GM23248 (cell line): ENCODE results near the gene FANCE. TPM values are rescaled to one million over a fixed set of nuclear protein-coding genes. Genes with fewer than 3 reads are reported as not detected.
A peak's percentile ranks its signal among the peaks of the same experiment; 100 is the strongest.

ENCODE experiments used
- DNase-seq: peaks from one replicate; pipeline ENCODE4 v3.0.0-alpha.2; 2015
- H2AFZ ChIP-seq: fragments of 200-600 bp; sonication (generic); 2 replicates; pipeline ENCODE4 v1.6.1; 2016; ENCODE audit warnings: antibody characterized with exemption
- H3F3A ChIP-seq: fragments of 200-600 bp; sonication (generic); 2 replicates; pipeline ENCODE4 v1.6.1; 2016; ENCODE audit warnings: mild to moderate bottlenecking, antibody characterized with exemption, mixed run types; ENCODE audit not compliant: insufficient read depth
- H3K27ac ChIP-seq: fragments of 200-600 bp; sonication (generic); 2 replicates; pipeline ENCODE4 v1.5.1; 2016; ENCODE audit warnings: mild to moderate bottlenecking
- H3K27me3 ChIP-seq: fragments of 200-600 bp; sonication (generic); replicated peaks from 2 replicates; pipeline ENCODE4 v1.6.1; 2016; ENCODE audit warnings: mild to moderate bottlenecking; ENCODE audit not compliant: insufficient read depth
- H3K36me3 ChIP-seq: fragments of 200-600 bp; sonication (generic); 2 replicates; pipeline ENCODE4 v1.6.1; 2016; ENCODE audit warnings: low read depth, mild to moderate bottlenecking
- H3K4me1 ChIP-seq: fragments of 200-600 bp; sonication (generic); 2 replicates; pipeline ENCODE4 v1.6.1; 2016; ENCODE audit warnings: mild to moderate bottlenecking; ENCODE audit not compliant: insufficient read depth
- H3K4me2 ChIP-seq: fragments of 200-600 bp; sonication (generic); one replicate; pipeline ENCODE4 v1.6.1; 2016; ENCODE audit warnings: mild to moderate bottlenecking; ENCODE audit not compliant: unreplicated experiment
- H3K4me3 ChIP-seq: fragments of 200-600 bp; sonication (generic); 2 replicates; pipeline ENCODE4 v1.5.1; 2016; ENCODE audit warnings: mild to moderate bottlenecking
- H3K79me2 ChIP-seq: fragments of 200-600 bp; sonication (generic); 2 replicates; pipeline ENCODE4 v1.6.1; 2016; ENCODE audit warnings: mild to moderate bottlenecking; ENCODE audit not compliant: insufficient read depth
- H3K9ac ChIP-seq: fragments of 200-600 bp; sonication (generic); 2 replicates; pipeline ENCODE4 v1.6.1; 2016; ENCODE audit warnings: mild to moderate bottlenecking
- H3K9me2 ChIP-seq: fragments of 200-600 bp; sonication (generic); 2 replicates; pipeline ENCODE4 v1.6.1; 2016; ENCODE audit warnings: mixed run types, mild to moderate bottlenecking, moderate library complexity; ENCODE audit not compliant: insufficient read depth
- H3K9me3 ChIP-seq: fragments of 200-600 bp; sonication (generic); one replicate; pipeline ENCODE4 v1.6.1; 2017; ENCODE audit warnings: low read depth
- H4K20me1 ChIP-seq: fragments of 200-600 bp; sonication (generic); 2 replicates; pipeline ENCODE4 v1.6.0; 2016; ENCODE audit not compliant: insufficient read depth
- EZH2 ChIP-seq: fragments of 200-600 bp; sonication (generic); IDR thresholded peaks from 2 replicates; pipeline ENCODE4 v1.6.1; 2018; ENCODE audit warnings: antibody characterized with exemption, mild to moderate bottlenecking; ENCODE audit not compliant: insufficient read depth, poor library complexity, severe bottlenecking
- EZH2phosphoT487 ChIP-seq: fragments of 200-600 bp; sonication (generic); IDR thresholded peaks from 2 replicates; pipeline ENCODE4 v1.6.1; 2018; ENCODE audit warnings: antibody characterized with exemption, moderate library complexity, mild to moderate bottlenecking, low read depth; ENCODE audit not compliant: insufficient read depth
- WGBS, 2 experiments: methylation state at CpG; one replicate each; pipeline ENCODE4 v1.1.6; 2015 to 2017; ENCODE audit warnings: low lambda C conversion rate in 2 of 2, low coverage in 1 of 2; ENCODE audit errors: missing lambda C conversion rate in 2 of 2; 5-methylcytosine and 5-hydroxymethylcytosine counted together
- in situ Hi-C: fragments of 300-500 bp; cut with MboI; formaldehyde crosslinking; loops from 2 replicates; pipeline ENCODE4 v1.15.0; 2020
- polyA plus RNA-seq: library from polyadenylated mRNA; unstranded; fragments of >200 nt; fragmentation: Nextera tagmentation; extraction: Ambion mirVana; gene quantifications from 2 replicates; pipeline ENCODE4 v1.2.1, GENCODE V29; 2016
- total RNA-seq: library from RNA; depleted of rRNA; stranded (reverse); fragments of >200 nt; shearing (Covaris generic); gene quantifications from 2 replicates; pipeline ENCODE4 v1.2.3, GENCODE V29; 2014

The FANCE gene
- total and polyA plus RNA-seq, 2 experiments from 2014 or later = 4.3 to 9.7 TPM

DNA sequence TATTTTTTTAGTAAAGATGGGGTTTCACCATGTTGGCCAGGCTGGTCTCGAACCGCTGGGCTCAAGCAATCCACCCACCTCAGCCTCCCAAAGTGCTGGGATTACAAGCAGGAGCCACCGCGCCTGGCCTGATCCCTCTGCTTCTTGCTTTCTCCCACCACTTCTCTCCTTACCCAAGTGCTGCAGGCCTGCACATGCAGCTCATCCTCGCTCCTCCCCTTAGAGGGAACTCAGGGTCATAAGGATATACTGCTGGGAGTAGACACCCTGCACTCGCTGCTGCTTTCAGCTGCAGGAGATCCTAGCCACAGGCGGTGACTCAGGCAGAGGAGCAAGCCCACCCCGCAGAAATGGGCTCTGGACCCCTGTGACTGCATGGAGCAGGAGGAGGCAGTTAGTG, 40.0 kb upstream of the FANCE start:
- Histone ChIP-seq H3K27ac (no peak overlapping the region), H3K9me2 (no peaks in the 10 kb centered on the region), H3K9ac (no peak overlapping the region), H3F3A (0 out of 2 replicates have a peak, but pooled peaks cover 5% of the 10 kb centered on the region), H2AFZ (no peak overlapping the region), H4K20me1 (no peaks in the 10 kb centered on the region), H3K4me2 (no peak overlapping the region), H3K27me3 (no peaks in the 10 kb centered on the region), H3K4me3 (no peak overlapping the region), H3K4me1 (peaks cover 4% of the 10 kb centered on the region), H3K36me3 (no peaks in the 10 kb centered on the region), H3K9me3 (no peaks in the 10 kb centered on the region), H3K79me2 (peaks cover 35% of the 10 kb centered on the region)
- TF ChIP-seq EZH2phosphoT487 = no peak
- TF ChIP-seq EZH2 = no peak
- WGBS, 2 experiments = 91 to 94% methylated on average over 6 to 8 of the region's 8 CpGs
- DNase-seq = no peak
- in situ Hi-C loops = no loop called here

DNA sequence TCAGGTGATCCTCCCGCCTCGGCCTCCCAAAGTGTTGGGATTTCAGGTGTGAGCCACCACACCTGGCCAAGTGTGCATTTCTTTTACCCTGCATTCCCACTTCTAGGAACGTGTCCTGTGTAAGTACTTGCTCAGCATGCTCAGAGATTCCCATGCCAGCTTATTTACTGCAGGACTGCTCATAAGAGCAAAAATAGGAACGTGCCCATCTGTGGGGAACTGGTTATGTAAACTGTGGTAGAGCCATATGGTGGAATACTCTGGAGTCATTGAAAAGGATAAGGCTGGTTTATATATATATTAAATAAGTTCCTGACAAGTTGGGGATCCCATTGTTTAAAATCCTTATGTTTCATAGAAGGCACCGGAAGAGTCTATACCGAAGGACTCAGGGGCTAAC, 38.2 kb upstream of the FANCE start:
- H3K4me2 ChIP-seq = no peak overlapping the region
- no peaks in the 10 kb centered on the region for H4K20me1 ChIP-seq
- no peak for DNase-seq
- H3K79me2 ChIP-seq = peaks cover 32% of the 10 kb centered on the region
- H3K36me3 ChIP-seq = no peaks in the 10 kb centered on the region
- TF ChIP-seq EZH2phosphoT487 (no peak), EZH2 (no peak)
- H3K27me3 ChIP-seq = no peaks in the 10 kb centered on the region
- no peak overlapping the region for H3K4me3 ChIP-seq
- 0 out of 2 replicates have a peak, but pooled peaks cover 5% of the 10 kb centered on the region for H3F3A ChIP-seq
- H3K4me1 ChIP-seq = peaks cover 4% of the 10 kb centered on the region
- no peaks in the 10 kb centered on the region for H3K9me2 ChIP-seq
- in situ Hi-C loops = no loop called here
- H3K27ac ChIP-seq = no peak overlapping the region
- no peak overlapping the region for H3K9ac ChIP-seq
- H2AFZ ChIP-seq = no peak overlapping the region
- H3K9me3 ChIP-seq = no peaks in the 10 kb centered on the region
- 93 to 96% methylated on average over 6 of the region's 6 CpGs for WGBS, 2 experiments

DNA sequence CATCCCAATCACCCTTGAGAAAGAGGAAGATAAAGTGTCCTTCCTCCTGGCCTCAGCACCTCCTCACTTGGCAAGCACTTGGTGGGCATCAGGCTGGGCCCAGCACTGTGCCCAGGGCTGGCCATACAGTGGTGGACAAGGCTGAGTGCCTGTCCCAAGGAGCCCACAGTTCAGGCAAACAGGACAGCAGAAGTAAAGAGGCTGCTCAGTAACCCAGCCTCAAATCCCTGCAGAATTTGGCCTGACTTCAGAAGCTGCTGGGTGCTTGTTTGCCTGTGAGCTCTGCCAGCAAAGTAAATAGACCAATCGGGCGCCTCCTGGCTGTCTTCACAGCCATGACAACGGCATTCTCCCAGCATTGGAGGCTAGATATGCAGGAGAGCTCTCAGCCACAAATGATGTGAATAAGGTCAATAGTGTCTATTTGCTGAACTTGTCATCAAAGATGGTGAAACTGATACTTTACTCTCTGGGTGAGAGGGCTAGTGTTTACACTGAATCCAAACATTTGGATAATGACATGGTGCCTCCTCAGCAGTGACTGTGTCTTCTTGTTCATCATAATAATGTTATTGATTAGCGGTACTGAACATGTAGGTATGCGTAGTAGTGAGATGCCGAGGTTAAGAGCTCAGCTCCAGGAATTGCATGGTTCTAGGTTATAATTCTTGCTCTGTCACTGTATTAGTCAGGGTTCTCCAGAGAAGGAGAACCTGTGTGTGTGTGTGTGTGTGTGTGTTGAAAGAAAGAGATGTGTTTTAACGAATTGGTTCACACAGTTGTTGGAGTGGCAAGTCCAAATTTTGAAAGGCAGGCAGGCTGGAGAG, 36.9 kb upstream of the FANCE start:
- Histone ChIP-seq H3K36me3 (no peaks in the 10 kb centered on the region), H3K79me2 (peaks cover 23% of the 10 kb centered on the region), H3K9me2 (no peaks in the 10 kb centered on the region), H2AFZ (no peak overlapping the region), H3K27me3 (no peaks in the 10 kb centered on the region), H3K4me1 (peaks cover 12% of the 10 kb centered on the region), H3K4me2 (no peak overlapping the region), H3K4me3 (no peak overlapping the region), H4K20me1 (no peaks in the 10 kb centered on the region), H3K9me3 (no peaks in the 10 kb centered on the region), H3K27ac (peak overlapping the region; percentile 45), H3F3A (0 out of 2 replicates have a peak, but pooled peaks cover 5% of the 10 kb centered on the region), H3K9ac (peak overlapping the region; percentile 10; the same call in 1 of the 2 replicates)
- TF ChIP-seq EZH2phosphoT487 (no peak), EZH2 (no peak)
- WGBS, 2 experiments = 57 to 60% methylated on average over 7 of the region's 7 CpGs
- peak; percentile 94 for DNase-seq
- in situ Hi-C loops = no loop called here

DNA sequence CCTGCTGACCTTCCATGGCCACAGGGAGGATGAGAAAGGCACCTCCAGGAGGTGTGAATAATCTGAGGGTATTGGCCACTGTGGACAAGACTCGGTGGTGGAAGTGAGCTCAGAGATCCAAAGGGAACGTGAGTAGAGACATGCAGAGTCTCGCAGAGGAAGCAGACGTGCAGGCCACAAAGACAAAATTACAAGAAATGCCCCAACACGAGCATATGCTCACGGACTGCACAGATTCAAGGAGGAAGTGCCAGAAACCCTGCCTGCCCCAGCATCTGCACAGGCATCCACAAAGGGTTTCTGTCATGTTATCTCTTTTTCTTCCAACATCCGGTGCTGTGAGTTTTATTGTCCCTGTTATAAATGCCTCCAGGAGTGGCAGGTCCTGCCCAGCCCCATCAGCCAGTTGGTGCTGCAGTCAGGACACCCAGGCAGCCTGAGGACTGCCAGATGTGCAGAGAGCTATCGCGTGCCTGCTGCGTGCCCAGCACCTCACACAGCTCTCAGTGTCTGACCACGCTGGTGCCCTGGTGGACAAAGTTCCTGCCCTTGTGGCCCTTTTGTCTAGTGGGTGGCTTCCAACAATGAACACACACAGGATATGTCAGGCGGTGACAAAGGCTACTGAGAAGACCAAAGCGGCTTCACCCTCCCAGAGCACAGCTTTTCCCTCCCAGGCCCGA, 34.0 kb upstream of the FANCE start:
- peaks cover 12% of the 10 kb centered on the region for H3K79me2 ChIP-seq
- H3K9me2 ChIP-seq = no peaks in the 10 kb centered on the region
- no peak for TF ChIP-seq EZH2phosphoT487
- TF ChIP-seq EZH2 = no peak
- H3K9ac ChIP-seq = no peak overlapping the region
- 87 to 94% methylated on average over 13 to 14 of the region's 14 CpGs for WGBS, 2 experiments
- no peaks in the 10 kb centered on the region; the same call in 1 of the 2 replicates for H3K36me3 ChIP-seq
- H3K4me2 ChIP-seq = no peak overlapping the region
- in situ Hi-C loops = no loop called here
- no peaks in the 10 kb centered on the region for H4K20me1 ChIP-seq
- H3K27me3 ChIP-seq = no peaks in the 10 kb centered on the region
- no peaks in the 10 kb centered on the region for H3K9me3 ChIP-seq
- no peak overlapping the region for H3K4me3 ChIP-seq
- H3K27ac ChIP-seq = no peak overlapping the region
- no peak overlapping the region for H2AFZ ChIP-seq
- no peak for DNase-seq
- peaks cover 12% of the 10 kb centered on the region for H3K4me1 ChIP-seq
- 0 out of 2 replicates have a peak, but pooled peaks cover 5% of the 10 kb centered on the region for H3F3A ChIP-seq
